DMS53 (cell line): ENCODE data around the gene PAPSS2.

ENCODE experiments used
- DNase-seq: peaks from one replicate; lab custom pipeline; 2025; lab: John Stamatoyannopoulos, UW

The PAPSS2 gene

DNA sequence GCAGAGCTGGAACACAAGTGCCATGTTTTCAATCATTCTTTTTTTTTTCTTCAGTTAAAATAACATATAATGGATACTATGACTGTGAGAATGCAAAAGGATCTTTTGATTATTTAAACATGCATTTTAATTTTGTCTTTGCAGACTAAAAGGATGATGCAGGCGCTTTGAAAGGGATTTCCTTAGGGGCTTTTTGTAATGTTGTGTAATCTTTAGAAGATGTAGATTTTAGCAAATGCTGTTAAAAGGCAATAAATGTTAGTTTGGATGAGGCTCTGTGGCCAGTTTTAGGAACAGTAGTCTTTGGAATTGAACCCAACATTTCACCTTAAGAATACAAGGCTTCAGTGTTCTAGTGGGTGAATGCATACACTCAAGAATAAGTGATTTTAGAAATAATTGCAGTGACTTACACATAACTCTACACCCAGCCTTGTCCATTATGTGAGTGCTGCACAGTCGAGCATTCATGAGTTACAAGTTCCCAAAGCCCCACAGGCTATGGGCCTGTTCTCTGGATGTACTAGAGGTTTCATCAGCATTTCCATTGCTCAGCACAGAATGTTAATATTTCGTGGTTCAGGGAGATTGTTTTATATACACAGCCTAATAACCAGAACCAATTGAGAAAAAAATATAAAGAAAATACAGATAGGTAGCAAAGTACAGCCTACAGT, 11.6 kb downstream of the PAPSS2 start:
- DNase-seq = no peak

DNA sequence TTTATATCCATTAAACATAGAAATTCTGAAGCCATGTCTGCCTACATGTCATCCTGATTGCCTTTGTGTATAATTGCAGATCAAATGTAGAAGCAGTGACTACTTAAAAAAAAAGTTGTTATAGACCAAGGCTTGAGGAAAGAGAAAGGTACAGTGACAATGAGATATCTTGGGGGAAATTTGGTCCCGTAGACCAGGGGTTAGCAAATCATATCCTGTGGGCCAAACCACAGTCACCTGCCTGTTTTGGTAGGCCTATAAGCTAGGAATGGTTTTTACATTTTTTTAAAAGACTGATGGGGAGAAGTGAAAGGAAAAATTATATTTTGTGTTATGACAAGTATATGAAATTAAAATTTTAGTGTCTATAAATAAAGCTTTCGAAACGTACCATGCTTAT, 12.9 kb downstream of the PAPSS2 start:
- DNase-seq = no peak

DNA sequence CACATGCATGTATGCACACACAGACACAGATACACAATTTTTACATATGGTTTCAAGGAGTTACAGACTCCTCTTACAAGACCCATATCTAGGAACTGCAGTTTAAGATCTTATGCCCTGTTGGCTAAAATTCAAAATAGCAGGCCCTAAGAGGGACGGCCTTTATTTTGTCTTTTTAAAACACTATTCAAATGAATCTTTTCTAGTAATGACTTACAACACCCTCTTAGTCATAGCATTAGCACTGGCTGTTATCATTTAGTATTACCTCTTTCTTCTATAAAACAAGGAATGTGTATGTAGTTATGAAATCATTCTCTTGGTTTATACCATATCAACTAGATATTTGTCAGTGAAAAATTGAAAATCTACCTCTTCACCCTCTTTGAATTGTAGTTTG, 15.3 kb downstream of the PAPSS2 start:
- DNase-seq = no peak

DNA sequence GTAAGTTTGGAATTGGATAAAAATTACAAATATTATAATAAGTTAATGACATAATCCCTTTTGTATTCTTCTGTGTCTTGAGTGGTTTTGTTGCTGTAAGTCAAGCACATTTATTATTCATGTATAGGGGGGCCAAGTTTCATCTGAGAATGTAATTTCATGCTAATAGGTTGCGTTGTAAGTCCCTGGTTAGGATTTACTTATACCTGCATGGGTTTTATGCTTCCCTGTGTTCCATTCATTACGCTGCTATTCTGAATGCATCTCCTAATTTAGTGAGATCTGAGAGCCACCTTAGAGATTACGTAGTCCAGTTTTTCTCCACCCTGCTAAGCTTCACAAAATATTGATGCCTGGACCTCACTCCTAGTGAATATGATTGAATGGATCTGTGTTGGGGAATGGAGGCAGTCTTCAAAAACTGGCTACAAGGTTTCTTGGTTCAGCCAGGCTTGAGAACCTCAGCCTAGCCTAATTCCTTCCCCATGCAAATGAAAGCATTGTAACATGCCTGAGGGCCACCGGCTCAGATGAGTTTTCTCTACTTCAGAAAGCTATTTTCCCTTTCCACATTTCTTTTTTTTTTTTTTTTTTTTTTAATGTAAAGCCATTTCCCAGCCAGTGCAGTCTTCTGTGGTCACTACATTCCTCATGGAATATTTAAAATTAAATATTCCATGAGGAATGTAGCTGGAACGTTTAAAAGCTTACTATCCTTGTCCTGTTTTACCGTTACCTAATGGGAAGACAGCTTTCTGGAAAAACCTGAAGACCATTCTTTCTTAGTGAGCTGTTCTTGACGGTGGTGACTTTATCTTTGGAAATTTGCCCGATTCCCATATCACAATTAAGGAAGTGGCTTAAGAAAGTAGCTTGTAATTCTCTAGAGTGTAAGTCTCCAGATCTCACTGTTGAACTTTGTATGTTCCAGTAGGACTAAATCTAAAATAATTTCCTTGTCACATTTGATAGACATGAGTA, 16.0 kb downstream of the PAPSS2 start:
- DNase-seq = no peak

DNA sequence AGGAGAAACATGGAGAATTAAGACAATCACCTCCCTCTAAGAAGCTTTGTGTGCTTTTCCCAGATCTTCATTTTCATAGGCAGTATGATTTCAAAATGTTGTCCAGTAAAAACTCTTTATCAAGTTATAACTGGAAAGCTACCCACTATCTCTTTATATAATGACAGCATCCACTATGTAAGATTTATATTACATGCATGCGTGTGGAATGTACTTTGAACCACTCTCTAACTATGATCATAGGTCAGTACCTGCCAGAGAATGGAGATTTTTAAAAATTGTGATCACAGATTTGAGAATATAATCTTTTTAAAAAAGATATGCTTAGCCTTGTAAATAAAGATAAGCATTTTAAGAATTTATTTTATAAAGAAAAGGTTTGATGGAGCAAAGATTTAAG, 17.9 kb downstream of the PAPSS2 start:
- no peak for DNase-seq

DNA sequence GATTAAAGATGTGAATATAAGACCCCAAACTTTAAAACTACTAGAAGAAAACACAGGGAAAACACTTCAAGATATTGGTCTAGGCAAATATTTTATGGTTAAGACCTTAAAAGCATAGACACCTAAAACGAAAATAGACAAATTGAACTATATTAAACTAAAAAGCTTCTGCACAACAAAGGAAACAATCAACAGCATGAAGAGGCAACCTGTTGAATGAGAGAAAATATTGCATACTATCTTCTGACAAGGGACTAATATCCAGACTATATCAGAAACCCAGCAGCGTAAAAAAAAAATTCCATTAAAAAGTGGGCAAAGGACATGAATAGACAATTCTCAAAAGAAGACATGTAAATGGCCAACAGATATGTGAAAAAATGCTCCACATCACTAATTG, 18.6 kb downstream of the PAPSS2 start:
- no peak for DNase-seq

DNA sequence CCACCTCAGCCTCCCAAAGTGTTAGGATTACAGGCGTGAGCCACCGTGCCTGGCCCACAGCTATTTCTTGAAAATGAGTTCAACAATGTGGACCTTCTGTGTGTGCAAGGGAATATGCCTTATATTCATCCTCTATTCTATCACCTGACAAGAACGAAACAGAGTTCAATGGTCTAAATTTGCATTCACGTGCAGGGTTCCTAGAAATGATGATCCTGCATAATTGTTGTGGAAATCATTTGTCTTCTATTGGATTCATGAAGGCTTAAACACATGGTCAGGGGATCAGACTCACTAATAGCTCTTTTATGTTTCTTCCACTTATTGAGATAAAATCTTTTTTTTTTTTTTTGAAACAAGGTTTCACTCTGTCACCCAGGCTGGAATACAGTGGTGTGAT, 23.7 kb downstream of the PAPSS2 start:
- DNase-seq = no peak

DNA sequence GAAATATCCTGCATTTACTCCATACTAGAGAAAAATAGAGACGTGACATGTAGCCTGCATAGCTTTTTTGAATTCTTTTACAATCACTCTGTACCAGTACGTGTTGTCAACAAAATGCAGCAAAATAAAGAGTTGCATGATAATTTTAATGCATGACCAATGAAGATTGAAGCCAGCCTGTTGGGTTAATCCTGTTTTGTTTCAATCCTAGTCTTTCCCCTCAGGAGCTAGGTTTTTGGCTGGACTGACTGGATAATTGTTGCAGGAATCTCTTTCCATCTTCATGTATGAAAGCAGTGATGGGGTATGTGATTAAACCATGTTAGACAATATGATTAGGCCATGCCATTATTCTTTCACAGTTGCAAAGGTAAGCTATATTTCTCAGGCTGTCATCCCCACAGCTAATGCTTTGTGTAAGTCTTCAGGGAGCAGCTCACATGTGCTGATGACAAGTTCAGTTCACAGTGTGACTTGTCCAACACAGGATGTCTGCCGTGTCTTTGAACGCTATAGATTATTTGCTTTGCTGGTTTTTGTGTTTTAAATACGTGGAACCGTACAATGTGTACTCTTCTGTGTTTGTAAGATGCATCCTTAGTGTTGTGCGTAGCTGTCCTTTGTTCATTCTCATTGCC, 24.4 kb downstream of the PAPSS2 start:
- DNase-seq = peak; percentile 14

DNA sequence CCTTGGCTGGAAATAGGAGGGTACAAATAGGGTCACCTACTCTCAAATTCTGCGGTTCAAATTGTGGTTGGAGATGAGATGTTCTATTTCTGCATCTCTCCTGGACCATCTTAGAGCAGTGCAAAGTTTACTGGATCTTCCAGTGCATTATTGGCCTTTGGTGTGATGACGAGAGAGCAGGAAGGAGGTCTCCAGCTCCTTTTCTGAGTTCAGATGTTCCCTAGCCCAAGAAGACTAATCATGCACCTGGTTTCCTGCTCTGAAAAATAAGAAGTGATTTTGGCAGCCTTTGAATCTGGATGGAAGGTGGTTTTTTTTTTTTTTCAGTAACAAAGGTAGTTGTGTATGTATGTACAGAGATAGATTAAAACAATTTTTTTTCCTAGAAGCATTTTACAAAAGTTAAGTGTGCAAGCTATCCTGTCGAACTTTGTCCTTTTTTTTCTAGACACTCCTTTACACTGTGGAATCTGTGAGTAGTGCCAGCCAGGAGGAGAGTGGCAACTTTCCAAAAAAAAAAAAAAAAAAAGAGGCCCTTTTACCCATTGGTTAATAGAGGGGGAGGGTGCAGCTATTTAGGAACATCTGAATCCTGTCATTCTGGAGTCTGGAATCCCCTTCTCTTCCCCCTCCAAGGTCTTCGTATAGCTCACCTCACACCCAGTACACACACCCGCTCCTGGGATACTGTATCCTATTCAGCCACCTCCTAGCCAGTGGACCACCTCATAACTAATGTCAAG, 26.3 kb downstream of the PAPSS2 start:
- no peak for DNase-seq

DNA sequence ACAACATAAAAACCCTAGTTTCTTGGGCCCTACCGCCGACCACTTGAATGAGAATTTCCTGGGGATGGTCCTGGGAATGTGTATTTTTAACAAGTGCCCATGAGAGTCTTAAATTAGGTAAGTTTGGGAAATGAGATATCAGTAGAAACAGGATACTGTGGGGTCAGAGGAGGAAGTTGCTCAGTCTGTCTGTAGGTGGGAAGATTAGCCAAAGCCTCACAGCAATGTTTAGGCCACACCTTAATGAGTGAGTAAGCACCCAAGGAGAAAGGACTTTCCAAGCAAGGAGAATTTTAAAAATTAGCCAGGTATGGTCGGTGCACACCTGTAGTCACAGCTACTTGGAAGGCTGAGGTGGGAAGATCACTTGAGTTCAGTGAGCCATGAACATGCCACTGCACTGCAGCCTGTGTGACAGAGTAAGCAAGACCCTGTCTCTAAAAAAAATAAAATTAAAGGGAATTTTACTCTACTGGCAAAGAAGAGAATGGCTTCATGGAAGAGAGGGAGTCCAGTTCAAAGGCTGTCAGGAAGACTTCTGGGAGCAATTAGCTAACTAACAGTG, 31.9 kb downstream of the PAPSS2 start:
- no peak for DNase-seq

DNA sequence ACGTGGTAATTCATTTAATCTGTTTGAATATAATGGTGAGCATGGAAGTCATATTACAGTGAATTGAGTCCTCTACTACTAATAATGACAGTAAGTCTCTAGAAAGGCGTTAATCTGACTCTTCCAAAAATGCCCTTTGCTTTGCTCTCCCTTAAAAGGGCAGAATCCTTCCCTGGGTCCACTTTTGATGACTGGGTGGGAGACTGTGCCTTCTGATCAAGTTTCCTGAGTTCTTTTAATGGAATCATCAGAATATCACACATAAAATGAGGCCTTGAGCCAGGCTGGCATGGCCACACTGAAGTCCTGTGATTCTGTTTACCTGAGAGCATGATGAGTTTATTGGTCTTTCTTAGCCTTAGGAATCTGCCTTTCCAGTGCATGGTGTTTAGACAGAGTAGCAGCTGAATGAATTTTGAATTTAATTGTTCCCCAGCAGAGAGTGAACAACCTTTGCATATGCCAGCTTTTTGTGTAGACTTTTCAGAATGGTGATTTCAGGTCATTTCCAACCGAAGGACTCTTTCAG, 33.3 kb downstream of the PAPSS2 start:
- DNase-seq = no peak

DNA sequence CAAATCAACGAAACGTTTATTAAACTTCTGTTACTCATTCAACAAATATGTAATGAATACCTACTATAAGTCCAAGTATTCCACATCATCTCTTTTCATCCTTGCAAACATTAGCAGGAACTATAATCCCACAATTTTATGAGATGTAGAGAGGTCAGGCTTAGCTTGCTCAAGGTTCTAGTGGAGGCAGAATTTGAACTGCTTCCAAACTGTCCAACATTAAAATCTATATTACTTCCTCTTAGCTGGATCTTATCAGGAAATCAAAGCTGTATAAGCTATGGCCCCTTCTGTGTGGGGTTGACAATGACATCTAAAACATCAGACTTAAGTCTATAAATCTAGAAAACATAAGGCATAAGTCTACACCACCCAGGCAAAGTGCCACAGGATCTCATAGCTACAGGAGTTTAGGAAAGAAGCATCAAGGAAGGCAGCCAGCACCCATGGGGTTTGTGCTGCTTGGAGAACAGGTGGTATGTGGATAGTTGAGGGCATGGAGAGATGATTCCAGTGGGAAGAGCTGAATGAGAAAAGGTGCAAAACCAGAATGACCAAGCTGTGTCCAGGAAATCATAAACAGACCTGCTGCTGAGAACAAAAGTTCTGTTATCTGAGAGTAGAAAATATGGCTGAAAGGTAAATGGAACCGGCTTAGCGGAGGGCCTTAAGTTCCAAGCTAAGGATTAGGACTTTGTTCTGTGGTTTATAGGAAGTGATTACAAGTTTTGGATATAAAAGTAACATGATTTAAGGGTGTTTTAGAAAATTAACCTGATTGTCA, 34.5 kb downstream of the PAPSS2 start:
- peak; percentile 6 for DNase-seq

DNA sequence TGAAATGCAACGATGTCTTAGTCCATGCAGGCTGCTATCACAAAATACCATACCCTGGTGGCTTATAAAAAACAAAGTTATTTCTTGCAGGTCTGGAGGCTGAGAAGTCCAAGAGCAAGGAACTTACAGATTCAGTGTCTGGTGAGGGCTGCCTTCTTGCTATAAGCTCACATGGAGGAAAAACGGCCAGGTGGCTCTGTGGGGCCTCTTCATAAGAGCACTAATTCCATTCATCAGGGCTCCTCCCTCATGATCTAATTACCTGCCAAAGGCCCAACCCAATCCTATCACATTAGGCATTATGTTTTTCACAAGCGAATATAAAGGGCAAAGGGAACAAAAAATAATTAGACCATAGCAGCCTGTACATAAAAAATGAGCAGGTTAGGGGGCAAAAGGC, 35.4 kb downstream of the PAPSS2 start:
- DNase-seq = no peak

DNA sequence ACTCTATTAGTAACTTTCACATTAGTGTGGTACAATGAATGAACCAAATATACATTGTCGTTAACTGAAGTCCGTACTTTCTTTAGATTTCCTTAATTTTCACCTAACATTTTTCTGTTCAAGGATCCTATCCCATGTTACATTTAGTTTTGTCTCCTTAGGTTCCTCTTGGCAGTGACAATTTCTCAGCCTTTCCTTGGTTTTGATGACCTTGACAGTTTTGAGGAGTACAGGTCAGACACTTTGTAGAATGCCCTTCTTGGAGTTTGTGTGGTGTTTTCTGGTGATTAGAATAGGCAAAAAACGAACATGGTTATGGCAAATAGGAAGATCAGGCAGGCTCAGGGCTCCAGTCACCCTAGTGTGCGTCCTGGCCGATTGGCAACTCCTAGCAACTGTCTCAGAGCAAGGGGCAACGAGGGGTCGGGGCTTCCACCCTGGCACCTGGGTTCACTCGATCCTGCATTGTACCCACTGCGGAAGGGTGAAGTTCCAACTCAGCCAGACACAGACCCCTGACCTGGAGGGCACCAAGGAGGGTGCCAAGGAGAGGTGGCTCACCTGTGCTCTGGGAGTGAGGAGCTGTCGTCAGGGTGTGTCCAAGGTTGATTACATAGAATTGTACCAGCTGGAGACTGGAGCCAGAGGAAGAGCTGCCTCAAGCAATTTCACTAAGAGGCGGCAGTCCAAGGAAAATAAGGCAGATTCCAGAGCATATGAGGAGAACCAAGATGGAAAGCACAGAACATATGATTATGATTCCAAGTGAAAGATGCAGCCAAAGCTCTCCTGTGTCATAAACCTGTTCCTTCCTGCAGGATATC, 37.5 kb downstream of the PAPSS2 start:
- no peak for DNase-seq

DNA sequence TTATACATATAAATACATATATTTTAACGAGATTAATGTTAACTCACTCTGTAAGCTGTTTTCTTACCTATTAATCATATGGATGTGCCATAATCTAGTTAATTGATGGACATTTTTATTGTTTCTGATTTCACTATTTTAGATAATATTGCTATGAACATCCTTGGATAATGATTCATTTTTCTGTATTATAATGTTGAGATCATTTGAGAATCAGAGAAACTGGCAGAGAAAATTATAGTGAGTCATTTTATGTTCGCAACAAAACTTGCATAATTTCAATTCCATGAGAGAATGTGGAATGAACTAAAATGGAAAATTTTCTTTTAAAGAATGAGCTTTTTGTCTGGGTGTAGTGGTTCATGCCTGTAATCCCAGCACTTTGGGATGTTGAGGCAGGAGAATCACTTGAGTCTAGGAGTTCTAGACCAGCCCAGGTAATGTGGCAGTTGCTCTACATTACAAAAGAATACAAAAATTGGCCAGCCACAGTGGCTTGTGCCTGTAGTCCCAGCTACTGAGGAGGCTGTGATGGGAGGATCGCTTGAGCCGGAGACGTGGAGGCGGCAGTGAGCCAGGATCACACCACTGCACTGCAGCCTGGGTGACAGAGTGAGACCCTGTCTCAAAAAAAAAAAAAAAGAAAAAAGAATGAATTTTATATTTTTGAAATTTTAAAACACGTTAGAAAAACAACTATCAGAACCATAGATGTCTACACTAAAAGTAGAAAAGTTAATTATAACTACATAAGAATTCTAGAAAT, 40.5 kb downstream of the PAPSS2 start:
- DNase-seq = no peak

DNA sequence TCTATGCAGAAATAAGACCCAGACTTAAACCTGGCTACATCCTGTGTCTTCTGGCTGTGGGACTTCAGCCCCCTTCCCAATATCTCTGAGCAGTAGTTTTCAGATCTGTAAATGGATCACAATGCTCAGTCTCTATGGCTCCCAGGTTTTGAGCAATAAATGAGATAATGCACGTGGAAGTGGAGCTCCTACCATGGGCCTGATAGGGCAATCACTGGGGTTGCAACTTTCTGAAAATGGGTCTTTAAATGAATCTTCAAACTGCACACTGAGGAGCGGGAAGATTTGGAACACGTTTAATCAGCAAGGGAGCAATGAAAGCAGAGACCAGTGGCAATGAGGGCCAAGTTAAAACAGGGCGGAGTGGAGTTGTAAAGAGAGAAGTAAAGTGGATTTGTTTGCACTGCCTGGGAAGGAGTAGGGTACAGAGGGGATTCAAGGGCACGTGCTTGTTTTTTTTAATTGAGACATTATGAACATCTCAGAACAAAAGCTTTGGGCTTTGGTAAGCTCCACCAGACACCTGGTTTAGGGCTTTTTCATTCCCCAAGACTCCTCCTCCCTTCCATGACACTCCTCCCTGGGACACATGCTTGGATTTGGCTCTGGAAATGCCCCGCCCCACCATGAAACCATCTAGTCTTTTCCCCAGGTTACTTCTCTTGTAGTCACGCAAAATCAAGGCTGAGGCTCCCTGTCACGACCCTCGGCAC, 42.7 kb downstream of the PAPSS2 start:
- DNase-seq = no peak

DNA sequence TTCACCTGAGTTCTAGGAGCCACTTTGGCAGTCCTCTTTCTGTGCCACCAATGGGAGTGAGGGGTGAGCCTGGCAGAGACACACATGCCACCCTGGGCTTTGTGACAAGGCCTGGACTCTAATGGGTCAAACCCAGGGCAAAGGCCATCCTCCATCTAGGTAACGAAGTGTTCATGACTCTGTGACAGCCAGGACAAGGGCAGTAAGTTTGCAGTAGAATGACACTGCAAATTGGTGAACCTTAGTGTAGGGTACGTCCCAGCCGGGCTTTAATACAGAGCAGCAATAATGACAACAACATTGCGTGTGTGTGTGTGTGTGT, 43.3 kb downstream of the PAPSS2 start:
- DNase-seq = no peak

DNA sequence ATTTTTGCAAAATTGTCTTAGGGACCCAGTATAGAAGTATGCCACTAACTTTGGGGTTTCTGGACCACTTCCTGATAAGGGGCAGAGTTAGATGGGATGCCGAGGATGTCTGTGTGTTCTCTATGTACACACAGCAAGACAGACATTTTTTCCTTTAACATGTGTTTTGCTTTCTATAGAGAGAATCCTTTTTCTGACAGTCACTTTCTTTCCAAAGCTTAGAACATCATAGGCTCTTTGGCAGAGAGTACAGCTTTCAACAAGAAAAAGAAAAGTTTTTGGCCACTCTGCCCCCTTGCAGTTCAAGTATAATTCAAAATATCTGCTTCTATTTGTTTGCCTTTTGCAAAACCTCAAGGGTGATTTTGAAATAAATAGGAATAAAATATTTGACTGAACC, 44.1 kb downstream of the PAPSS2 start:
- DNase-seq = no peak

DNA sequence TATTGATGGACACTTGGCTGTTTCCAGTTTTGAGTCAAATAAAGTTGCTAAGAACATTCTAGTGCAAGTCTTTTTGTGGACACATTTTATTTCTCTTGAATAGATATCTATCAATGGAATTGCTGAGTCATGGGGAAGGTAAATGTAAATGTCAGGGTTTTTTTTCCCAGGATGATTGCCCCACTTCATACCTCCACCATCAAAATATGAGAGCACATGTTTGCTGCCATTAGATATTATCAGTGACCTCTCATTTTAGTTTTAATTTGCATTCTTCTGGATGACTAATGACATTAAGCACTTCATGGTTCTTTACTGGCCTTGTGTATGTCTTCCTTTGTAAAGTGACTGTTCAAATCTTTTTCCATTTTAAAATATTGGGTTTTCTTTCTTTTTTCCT, 45.7 kb downstream of the PAPSS2 start:
- DNase-seq = peak; percentile 24
